ENCODE data around the gene VPS37B.

VPS37B gene

DNA sequence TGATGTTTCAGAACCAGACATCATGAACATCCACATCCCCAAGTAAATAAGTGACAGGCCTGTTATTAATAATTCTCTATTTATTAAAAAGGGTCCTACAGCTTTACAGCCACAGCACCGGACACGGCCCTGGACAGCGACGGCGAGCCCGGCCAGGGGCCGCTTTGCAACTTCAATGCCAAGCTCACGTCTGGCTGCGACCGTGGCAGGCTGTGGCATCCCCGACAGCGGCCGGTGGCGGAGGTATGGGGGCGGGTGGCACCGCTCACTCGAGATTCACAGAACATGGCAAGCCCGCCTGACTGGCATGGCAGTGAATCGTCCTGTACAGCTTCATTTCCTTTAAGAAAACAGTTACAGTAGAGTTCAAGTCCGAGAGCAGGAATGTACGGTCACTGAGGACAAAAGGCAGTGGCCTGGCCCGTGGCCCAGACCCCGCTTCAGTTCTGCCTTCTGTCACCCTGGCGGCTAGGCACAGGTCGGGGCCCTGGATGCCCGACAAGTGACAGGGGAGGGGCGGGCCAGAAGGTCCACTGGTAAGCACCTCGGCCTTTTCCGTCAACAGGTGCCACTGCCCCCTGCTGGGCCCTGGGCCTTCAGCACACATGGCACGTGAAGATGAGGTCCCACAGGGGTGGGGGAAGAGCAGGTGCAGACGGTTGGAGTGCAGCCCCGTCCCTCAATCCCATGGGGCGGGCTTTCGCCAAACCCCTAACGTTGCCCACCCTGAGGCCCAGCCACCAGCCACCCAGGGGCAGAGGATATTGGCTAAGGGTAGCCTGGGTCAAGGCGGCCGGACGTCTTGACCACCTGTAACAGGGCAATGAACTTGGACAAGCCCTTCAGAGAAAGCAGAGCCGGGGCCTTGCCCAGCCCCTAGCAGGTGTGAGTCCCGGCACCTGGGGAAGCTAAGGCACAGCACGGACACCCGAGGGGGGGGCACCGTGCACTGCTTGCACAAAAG, 30.4 kb downstream of the VPS37B start:
- Mint-ChIP-seq H3K36me3 (ENCODE audit: low read depth) (peaks cover 26% of the 10 kb centered on the region), H3K4me3 (no peak overlapping the region), H3K9me3 (no peaks in the 10 kb centered on the region), H3K4me1 (peaks cover 14% of the 10 kb centered on the region), H3K27me3 (ENCODE audit: low read depth, poor library complexity) (no peaks in the 10 kb centered on the region), H3K27ac (no peak overlapping the region)
- no peak for DNase-seq
- TF ChIP-seq, protein P1, sequence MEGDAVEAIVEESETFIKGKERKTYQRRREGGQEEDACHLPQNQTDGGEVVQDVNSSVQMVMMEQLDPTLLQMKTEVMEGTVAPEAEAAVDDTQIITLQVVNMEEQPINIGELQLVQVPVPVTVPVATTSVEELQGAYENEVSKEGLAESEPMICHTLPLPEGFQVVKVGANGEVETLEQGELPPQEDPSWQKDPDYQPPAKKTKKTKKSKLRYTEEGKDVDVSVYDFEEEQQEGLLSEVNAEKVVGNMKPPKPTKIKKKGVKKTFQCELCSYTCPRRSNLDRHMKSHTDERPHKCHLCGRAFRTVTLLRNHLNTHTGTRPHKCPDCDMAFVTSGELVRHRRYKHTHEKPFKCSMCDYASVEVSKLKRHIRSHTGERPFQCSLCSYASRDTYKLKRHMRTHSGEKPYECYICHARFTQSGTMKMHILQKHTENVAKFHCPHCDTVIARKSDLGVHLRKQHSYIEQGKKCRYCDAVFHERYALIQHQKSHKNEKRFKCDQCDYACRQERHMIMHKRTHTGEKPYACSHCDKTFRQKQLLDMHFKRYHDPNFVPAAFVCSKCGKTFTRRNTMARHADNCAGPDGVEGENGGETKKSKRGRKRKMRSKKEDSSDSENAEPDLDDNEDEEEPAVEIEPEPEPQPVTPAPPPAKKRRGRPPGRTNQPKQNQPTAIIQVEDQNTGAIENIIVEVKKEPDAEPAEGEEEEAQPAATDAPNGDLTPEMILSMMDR (IDR thresholded peaks at IDR 0.05), result peak; percentile 30

DNA sequence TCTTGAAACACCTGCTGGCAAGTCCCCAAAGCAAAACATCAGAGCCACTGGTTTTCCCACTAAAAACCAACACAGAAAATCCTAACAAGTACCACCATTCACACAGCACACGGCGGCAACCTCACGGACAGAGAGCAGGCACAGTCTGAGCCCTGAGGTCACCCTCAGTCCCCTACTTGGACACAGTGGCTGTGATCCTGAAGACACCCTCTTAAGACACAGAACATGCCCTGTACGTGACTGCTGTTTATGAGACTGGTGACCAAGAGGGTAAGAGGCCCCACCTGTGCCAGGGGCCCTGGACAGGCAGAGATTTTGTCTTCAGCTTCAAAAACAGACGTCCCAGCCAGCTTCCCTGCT, 31.1 kb downstream of the VPS37B start:
- H3K27me3 Mint-ChIP-seq (ENCODE audit: low read depth, poor library complexity), result no peaks in the 10 kb centered on the region
- no peak for DNase-seq
- peaks cover 19% of the 10 kb centered on the region for H3K36me3 Mint-ChIP-seq (ENCODE audit: low read depth)
- no peak overlapping the region for H3K27ac Mint-ChIP-seq
- peaks cover 14% of the 10 kb centered on the region for H3K4me1 Mint-ChIP-seq
- H3K9me3 Mint-ChIP-seq, result no peaks in the 10 kb centered on the region
- TF ChIP-seq, protein P1 (IDR thresholded peaks at IDR 0.05), result no peak
- no peak overlapping the region for H3K4me3 Mint-ChIP-seq

DNA sequence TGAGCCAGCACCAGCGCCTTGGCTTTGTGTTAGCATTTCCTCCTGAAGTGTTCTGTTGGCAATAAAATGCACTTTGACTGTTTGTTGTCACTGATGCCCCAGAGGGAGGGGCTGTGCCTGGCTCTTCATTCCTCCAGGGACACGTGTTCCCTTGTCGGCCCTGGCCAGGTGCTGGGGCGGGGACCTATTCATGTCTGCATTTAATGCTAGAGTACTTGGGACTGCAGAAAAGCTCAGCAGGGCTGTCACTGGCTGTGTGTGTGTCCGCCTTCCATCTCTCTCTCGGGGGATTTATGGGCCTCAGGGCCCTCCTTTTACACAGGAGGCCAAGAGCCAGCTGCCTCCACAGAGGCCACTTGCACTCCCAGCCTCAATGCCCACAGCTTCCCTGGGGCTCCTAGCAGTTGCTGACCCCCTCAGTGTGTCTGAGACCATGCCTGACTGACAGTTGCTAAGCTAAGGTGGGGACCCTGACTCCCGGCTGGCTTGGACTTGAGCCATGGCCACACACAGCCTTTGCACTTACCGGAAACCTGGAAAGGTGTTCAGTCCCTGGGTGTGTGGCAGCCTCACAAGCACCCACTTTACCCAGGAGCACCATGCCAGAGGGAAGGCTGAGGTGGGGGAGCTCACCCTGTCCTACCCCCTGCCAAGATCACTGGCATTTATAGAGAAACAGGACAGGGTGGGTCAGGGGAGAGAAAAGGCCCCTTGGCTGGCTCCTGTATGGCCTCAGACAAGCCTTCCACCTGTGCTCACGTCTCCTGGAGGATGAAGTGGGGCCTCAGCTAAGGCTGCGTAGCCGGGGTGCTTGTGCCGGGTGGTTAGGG, 32.8 kb downstream of the VPS37B start:
- Mint-ChIP-seq H3K36me3 (ENCODE audit: low read depth) (peaks cover 4% of the 10 kb centered on the region), H3K9me3 (no peaks in the 10 kb centered on the region), H3K4me3 (no peak overlapping the region), H3K4me1 (peaks cover 14% of the 10 kb centered on the region), H3K27ac (peak overlapping the region; percentile 64), H3K27me3 (ENCODE audit: low read depth, poor library complexity) (no peaks in the 10 kb centered on the region)
- TF ChIP-seq, protein P1 (IDR thresholded peaks at IDR 0.05), result no peak
- DNase-seq, result no peak

DNA sequence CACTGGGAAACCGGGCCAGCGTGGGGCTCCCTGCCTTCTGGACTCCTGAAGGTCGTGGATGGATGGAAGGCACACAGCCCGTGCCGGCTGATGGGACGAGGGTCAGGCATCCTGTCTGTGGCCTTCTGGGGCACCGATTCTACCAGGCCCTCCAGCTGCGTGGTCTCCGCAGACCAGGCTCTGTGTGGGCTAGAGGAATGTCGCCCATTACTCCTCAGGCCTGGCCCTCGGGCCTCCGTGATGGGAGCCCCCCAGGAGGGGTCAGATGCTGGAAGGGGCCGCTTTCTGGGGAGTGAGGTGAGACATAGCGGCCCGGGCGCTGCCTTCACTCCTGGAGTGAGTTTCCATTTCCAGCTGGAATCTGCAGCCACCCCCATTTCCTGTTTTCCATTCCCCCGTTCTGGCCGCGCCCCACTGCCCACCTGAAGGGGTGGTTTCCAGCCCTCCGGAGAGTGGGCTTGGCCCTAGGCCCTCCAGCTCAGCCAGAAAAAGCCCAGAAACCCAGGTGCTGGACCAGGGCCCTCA, 33.8 kb downstream of the VPS37B start:
- Mint-ChIP-seq H3K4me3 (no peak overlapping the region), H3K27me3 (ENCODE audit: low read depth, poor library complexity) (no peaks in the 10 kb centered on the region), H3K4me1 (peaks cover 16% of the 10 kb centered on the region), H3K36me3 (ENCODE audit: low read depth) (peaks cover 6% of the 10 kb centered on the region), H3K9me3 (no peaks in the 10 kb centered on the region), H3K27ac (no peak overlapping the region)
- DNase-seq, result no peak
- TF ChIP-seq, protein P1 (IDR thresholded peaks at IDR 0.05), result no peak

DNA sequence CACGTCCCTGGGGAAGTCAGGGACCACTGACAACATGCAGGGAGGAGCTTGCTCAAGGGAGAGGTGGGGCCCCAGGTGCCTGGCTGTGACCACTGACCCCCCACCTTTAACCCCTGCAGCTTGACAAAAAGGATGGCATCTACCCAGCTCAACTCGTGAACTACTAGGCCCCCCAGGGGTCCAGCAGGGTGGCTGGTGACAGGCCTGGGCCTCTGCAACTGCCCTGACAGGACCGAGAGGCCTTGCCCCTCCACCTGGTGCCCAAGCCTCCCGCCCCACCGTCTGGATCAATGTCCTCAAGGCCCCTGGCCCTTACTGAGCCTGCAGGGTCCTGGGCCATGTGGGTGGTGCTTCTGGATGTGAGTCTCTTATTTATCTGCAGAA, 34.3 kb downstream of the VPS37B start:
- Mint-ChIP-seq H3K36me3 (ENCODE audit: low read depth) (peaks cover 8% of the 10 kb centered on the region), H3K9me3 (no peaks in the 10 kb centered on the region), H3K27ac (no peak overlapping the region), H3K4me3 (no peak overlapping the region), H3K4me1 (peaks cover 19% of the 10 kb centered on the region), H3K27me3 (ENCODE audit: low read depth, poor library complexity) (no peaks in the 10 kb centered on the region)
- TF ChIP-seq, protein P1 (IDR thresholded peaks at IDR 0.05), result no peak
- no peak for DNase-seq
